ENCODE data around the gene OCA2. TPM values are rescaled to one million over a fixed set of nuclear protein-coding genes. Genes with fewer than 3 reads are reported as not detected.
"Not testable (repeated sequence)": the region's sequence is repeated elsewhere in the genome, so short reads cannot be mapped to it uniquely, and the experiment has no call there.

Gene OCA2
- total RNA-seq, 2 experiments from 2014 or later = not detected

GRCh38 chr15:27973886-27974285, 125.2 kb downstream of the OCA2 start:
- no peaks in the 10 kb centered on the region for H3K36me3 Mint-ChIP-seq (ENCODE audit: low read depth)
- no peaks in the 10 kb centered on the region for H3K9me3 Mint-ChIP-seq (ENCODE audit: low read depth)
- H3K4me3 Mint-ChIP-seq = no peak overlapping the region
- intact Hi-C loops (cut with DNase I, micrococcal nuclease) = no loop called here
- POLR2A ChIA-PET = no interaction called here
- no peaks in the 10 kb centered on the region for H3K4me1 Mint-ChIP-seq
- no peak for DNase-seq
- no peak for ATAC-seq
- CTCF ChIA-PET = no interaction called here
- H3K27me3 Mint-ChIP-seq = no peaks in the 10 kb centered on the region
- no peak overlapping the region for H3K27ac Mint-ChIP-seq

- ATAC-seq (no peak), DNase-seq (no peak)
- ChIA-PET CTCF (no interaction called here), POLR2A (no interaction called here)
- intact Hi-C loops (cut with DNase I, micrococcal nuclease) = no loop called here
- Mint-ChIP-seq H3K4me1 (no peaks in the 10 kb centered on the region), H3K4me3 (no peak overlapping the region), H3K27me3 (no peaks in the 10 kb centered on the region), H3K36me3 (ENCODE audit: low read depth) (no peaks in the 10 kb centered on the region), H3K27ac (no peak overlapping the region), H3K9me3 (ENCODE audit: low read depth) (no peaks in the 10 kb centered on the region)
These were observed 128.3 kb downstream of the OCA2 start for GRCh38 chr15:27970661-27971392.

GRCh38 chr15:27967541-27967940, 131.6 kb downstream of the OCA2 start:
- intact Hi-C loops (cut with DNase I, micrococcal nuclease) = no loop called here
- H3K4me1 Mint-ChIP-seq = no peaks in the 10 kb centered on the region
- ATAC-seq = no peak
- no peak overlapping the region for H3K27ac Mint-ChIP-seq
- CTCF ChIA-PET = no interaction called here
- no peaks in the 10 kb centered on the region for H3K9me3 Mint-ChIP-seq (ENCODE audit: low read depth)
- POLR2A ChIA-PET = no interaction called here
- H3K4me3 Mint-ChIP-seq = no peak overlapping the region
- no peaks in the 10 kb centered on the region for H3K36me3 Mint-ChIP-seq (ENCODE audit: low read depth)
- DNase-seq = no peak
- H3K27me3 Mint-ChIP-seq = no peaks in the 10 kb centered on the region

- intact Hi-C loops (cut with DNase I, micrococcal nuclease) = no loop called here
- Mint-ChIP-seq H3K27me3 (no peaks in the 10 kb centered on the region), H3K4me3 (no peak overlapping the region), H3K9me3 (ENCODE audit: low read depth) (no peaks in the 10 kb centered on the region), H3K4me1 (no peaks in the 10 kb centered on the region), H3K36me3 (ENCODE audit: low read depth) (no peaks in the 10 kb centered on the region), H3K27ac (no peak overlapping the region)
- DNase-seq = no peak
- POLR2A ChIA-PET = interaction anchor here (0.5 kb wide), 1 partner anchor 73 kb away, joined by 3 read pairs; no protein-coding TSS in a partner anchor
- no peak for ATAC-seq
- CTCF ChIA-PET = interaction anchor here (0.6 kb wide), 1 partner anchor 14 kb away, joined by 5 read pairs; no protein-coding TSS in a partner anchor
These were observed 133.6 kb downstream of the OCA2 start for GRCh38 chr15:27965546-27965945.

- no peak for ATAC-seq
These were observed 137.3 kb downstream of the OCA2 start for GRCh38 chr15:27961801-27962200.

GRCh38 chr15:27958911-27959578, 140.1 kb downstream of the OCA2 start:
- H3K9me3 Mint-ChIP-seq (ENCODE audit: low read depth) = no peaks in the 10 kb centered on the region
- no peak overlapping the region for H3K27ac Mint-ChIP-seq
- ChIA-PET CTCF (interaction anchor here (0.6 kb wide), 1 partner anchor 126 kb away, joined by 3 read pairs; no protein-coding TSS in a partner anchor), POLR2A (no interaction called here)
- DNase-seq = no peak
- intact Hi-C loops (cut with DNase I, micrococcal nuclease) = no loop called here
- H3K4me3 Mint-ChIP-seq = no peak overlapping the region
- H3K36me3 Mint-ChIP-seq (ENCODE audit: low read depth) = no peaks in the 10 kb centered on the region
- no peak for ATAC-seq
- peaks cover 4% of the 10 kb centered on the region for H3K27me3 Mint-ChIP-seq
- H3K4me1 Mint-ChIP-seq = no peaks in the 10 kb centered on the region

More at GRCh38 chr15:27961801-27962200, 137.3 kb downstream of the OCA2 start:
- intact Hi-C loops (cut with DNase I, micrococcal nuclease) = no loop called here
- DNase-seq = no peak
- Mint-ChIP-seq H3K27ac (no peak overlapping the region), H3K27me3 (peaks cover 4% of the 10 kb centered on the region), H3K9me3 (ENCODE audit: low read depth) (no peaks in the 10 kb centered on the region), H3K4me3 (no peak overlapping the region), H3K4me1 (no peaks in the 10 kb centered on the region), H3K36me3 (ENCODE audit: low read depth) (no peaks in the 10 kb centered on the region)
- ChIA-PET POLR2A (no interaction called here), CTCF (no interaction called here)

GRCh38 chr15:27956285-27956684, 142.8 kb downstream of the OCA2 start:
- H3K4me3 Mint-ChIP-seq = no peak overlapping the region
- H3K4me1 Mint-ChIP-seq = no peaks in the 10 kb centered on the region
- ChIA-PET POLR2A (no interaction called here), CTCF (interaction anchor here (1.1 kb wide), 1 partner anchor 16 kb away, joined by 3 read pairs; no protein-coding TSS in a partner anchor)
- H3K36me3 Mint-ChIP-seq (ENCODE audit: low read depth) = no peaks in the 10 kb centered on the region
- no peak for DNase-seq
- H3K27ac Mint-ChIP-seq = no peak overlapping the region
- ATAC-seq = no peak
- H3K27me3 Mint-ChIP-seq = peaks cover 4% of the 10 kb centered on the region
- intact Hi-C loops (cut with DNase I, micrococcal nuclease) = no loop called here
- no peaks in the 10 kb centered on the region for H3K9me3 Mint-ChIP-seq (ENCODE audit: low read depth)

- ChIA-PET CTCF (interaction anchor here (0.5 to 1.1 kb wide), 2 partner anchors 15 to 56 kb away, joined by 3 to 4 read pairs; no protein-coding TSS in a partner anchor), POLR2A (no interaction called here)
- H3K4me3 Mint-ChIP-seq = no peak overlapping the region
- ATAC-seq (no peak), DNase-seq (no peak)
- H3K27me3 Mint-ChIP-seq = peaks cover 4% of the 10 kb centered on the region
- intact Hi-C loops (cut with DNase I, micrococcal nuclease) = no loop called here
- H3K36me3 Mint-ChIP-seq (ENCODE audit: low read depth) = no peaks in the 10 kb centered on the region
- no peak overlapping the region for H3K27ac Mint-ChIP-seq
- H3K9me3 Mint-ChIP-seq (ENCODE audit: low read depth) = no peaks in the 10 kb centered on the region
- no peaks in the 10 kb centered on the region for H3K4me1 Mint-ChIP-seq
These were observed 144.0 kb downstream of the OCA2 start for GRCh38 chr15:27955087-27955486.

- CTCF ChIA-PET; H3K36me3 Mint-ChIP-seq (ENCODE audit: low read depth); intact Hi-C loops (cut with DNase I, micrococcal nuclease); ATAC-seq; POLR2A ChIA-PET; H3K9me3 Mint-ChIP-seq (ENCODE audit: low read depth); H3K27me3 Mint-ChIP-seq; DNase-seq; H3K27ac Mint-ChIP-seq; H3K4me1 Mint-ChIP-seq; H3K4me3 Mint-ChIP-seq: not testable (repeated sequence)
These were observed 146.5 kb downstream of the OCA2 start for GRCh38 chr15:27952593-27952992.

- Mint-ChIP-seq H3K27ac (no peak overlapping the region), H3K9me3 (ENCODE audit: low read depth) (no peaks in the 10 kb centered on the region), H3K4me1 (no peaks in the 10 kb centered on the region), H3K27me3 (no peaks in the 10 kb centered on the region), H3K4me3 (no peak overlapping the region), H3K36me3 (ENCODE audit: low read depth) (no peaks in the 10 kb centered on the region)
- ChIA-PET POLR2A (no interaction called here), CTCF (no interaction called here)
- intact Hi-C loops (cut with DNase I, micrococcal nuclease) = no loop called here
- no peak for ATAC-seq
- no peak for DNase-seq
These were observed 147.8 kb downstream of the OCA2 start for GRCh38 chr15:27951191-27951890.

- no peaks in the 10 kb centered on the region for H3K4me1 Mint-ChIP-seq
- no peaks in the 10 kb centered on the region for H3K27me3 Mint-ChIP-seq
- H3K9me3 Mint-ChIP-seq (ENCODE audit: low read depth) = no peaks in the 10 kb centered on the region
- DNase-seq (no peak), ATAC-seq (no peak)
- CTCF ChIA-PET = no interaction called here
- intact Hi-C loops (cut with DNase I, micrococcal nuclease) = no loop called here
- POLR2A ChIA-PET = no interaction called here
- H3K4me3 Mint-ChIP-seq = no peak overlapping the region
- H3K27ac Mint-ChIP-seq = no peak overlapping the region
- no peaks in the 10 kb centered on the region for H3K36me3 Mint-ChIP-seq (ENCODE audit: low read depth)
These were observed 150.0 kb downstream of the OCA2 start for GRCh38 chr15:27949089-27949488.

- Mint-ChIP-seq H3K27me3 (peaks cover 1% of the 10 kb centered on the region), H3K9me3 (ENCODE audit: low read depth) (no peaks in the 10 kb centered on the region), H3K27ac (no peak overlapping the region)
These were observed 159.9 kb downstream of the OCA2 start for GRCh38 chr15:27939246-27939645.

More at GRCh38 chr15:27939246-27939645, 159.9 kb downstream of the OCA2 start:
- ATAC-seq = no peak
- H3K36me3 Mint-ChIP-seq (ENCODE audit: low read depth) = no peaks in the 10 kb centered on the region
- ChIA-PET CTCF (interaction anchor here (0.9 kb wide), 1 partner anchor 16 kb away, joined by 3 read pairs; no protein-coding TSS in a partner anchor), POLR2A (no interaction called here)
- H3K4me3 Mint-ChIP-seq = no peak overlapping the region
- no peak for DNase-seq
- no peaks in the 10 kb centered on the region for H3K4me1 Mint-ChIP-seq
- intact Hi-C loops (cut with DNase I, micrococcal nuclease) = no loop called here

All from activated CD4-positive, alpha-beta T cell treated with anti-CD3 and anti-CD28 coated beads for 36 hours (primary cell).